Stomach (tissue), 4 donors: Measurements from ENCODE around the gene HSPA4.

Experiments used
- CTCF ChIP-seq, 7 experiments: fragments of 450-650 bp in 4 of 7; fragments of 200-600 bp in 3 of 7; sonication (generic) in 3 of 7; IDR thresholded peaks; one replicate each; pipeline ENCODE4 v1.5.1; 2016 to 2019; ENCODE audit warnings: antibody characterized with exemption in 7 of 7, control low read depth in 2 of 7, mild to moderate bottlenecking in 1 of 7
- POLR2A ChIP-seq, 4 donors: fragments of 450-650 bp; IDR thresholded peaks; one replicate each; pipeline ENCODE4 v1.6.1; 2016; ENCODE audit warnings: antibody characterized with exemption in 4 of 4, control low read depth in 2 of 4, mild to moderate bottlenecking in 1 of 4, moderate library complexity in 1 of 4

GRCh38 chr5:133114933-133115310, 63.1 kb downstream of the HSPA4 start:
- TF ChIP-seq CTCF (IDR thresholded peaks at IDR 0.05), result no peak
- no peak for TF ChIP-seq POLR2A (IDR thresholded peaks at IDR 0.05)
